ENCODE results near the gene DIPK1B.
"Not testable (repeated sequence)": the region's sequence is repeated elsewhere in the genome, so short reads cannot be mapped to it uniquely, and the experiment has no call there.

The DIPK1B gene

DNA sequence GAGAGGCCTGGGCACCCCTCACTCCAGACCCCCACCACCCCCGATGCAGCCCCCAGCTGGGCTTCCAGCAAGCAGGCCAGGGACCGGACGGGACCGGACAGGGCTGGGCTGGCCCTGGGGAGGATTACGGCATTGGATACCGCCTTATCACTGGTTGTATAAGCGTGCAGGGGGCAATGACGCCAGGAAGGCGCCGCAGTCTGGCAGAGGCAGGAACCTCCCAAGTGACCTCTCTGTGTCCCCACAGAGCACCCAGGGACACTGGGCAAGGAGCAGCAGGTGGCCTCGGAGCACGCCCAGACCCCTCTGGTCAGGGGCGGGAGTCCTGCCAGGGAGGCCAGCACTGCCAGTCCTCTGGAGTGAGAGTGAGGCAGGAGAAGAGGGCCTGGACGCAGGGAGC lies 52.7 kb downstream of the DIPK1B start:
- TF ChIP-seq ZIC2 (tag by site-specific recombination; IDR thresholded peaks at IDR 0.05) (peak; percentile 56), GLIS2 (tag by site-specific recombination; IDR thresholded peaks at IDR 0.05) (peak; percentile 11), GLIS1 (tag by site-specific recombination; IDR thresholded peaks at IDR 0.05) (peak; percentile 53), ZNF473 (tag by site-specific recombination; IDR thresholded peaks at IDR 0.05) (no peak), ZNF169 (tag by site-specific recombination; IDR thresholded peaks at IDR 0.05) (no peak)
- TF ChIP-seq, protein P1, sequence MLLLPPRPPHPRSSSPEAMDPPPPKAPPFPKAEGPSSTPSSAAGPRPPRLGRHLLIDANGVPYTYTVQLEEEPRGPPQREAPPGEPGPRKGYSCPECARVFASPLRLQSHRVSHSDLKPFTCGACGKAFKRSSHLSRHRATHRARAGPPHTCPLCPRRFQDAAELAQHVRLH (tag by site-specific recombination; IDR thresholded peaks at IDR 0.05), result no peak
- Histone ChIP-seq H3K4me1 (ENCODE audit: control insufficient read depth, insufficient read depth, low read length) (no peaks in the 10 kb centered on the region), H3K27ac (ENCODE audit: extremely low read depth, low read depth, low read length) (no peak overlapping the region), H3K36me3 (ENCODE audit: control insufficient read depth in 2 of 2, insufficient read depth in 1 of 2, low read length in 2 of 2) (no peaks in the 10 kb centered on the region), H3K9me3 (ENCODE audit: control insufficient read depth, insufficient read depth, low read depth, low read length) (no peaks in the 10 kb centered on the region), H3K4me3 (ENCODE audit: low read depth, low read length) (no peak overlapping the region)
- ChIA-PET CTCF (interaction anchor here (0.5 to 2.0 kb wide), 7 partner anchors 20 to 277 kb away, joined by 3 to 6 read pairs (median 4); partner anchors contain the start of gene AJM1), POLR2A (no interaction called here)

DNA sequence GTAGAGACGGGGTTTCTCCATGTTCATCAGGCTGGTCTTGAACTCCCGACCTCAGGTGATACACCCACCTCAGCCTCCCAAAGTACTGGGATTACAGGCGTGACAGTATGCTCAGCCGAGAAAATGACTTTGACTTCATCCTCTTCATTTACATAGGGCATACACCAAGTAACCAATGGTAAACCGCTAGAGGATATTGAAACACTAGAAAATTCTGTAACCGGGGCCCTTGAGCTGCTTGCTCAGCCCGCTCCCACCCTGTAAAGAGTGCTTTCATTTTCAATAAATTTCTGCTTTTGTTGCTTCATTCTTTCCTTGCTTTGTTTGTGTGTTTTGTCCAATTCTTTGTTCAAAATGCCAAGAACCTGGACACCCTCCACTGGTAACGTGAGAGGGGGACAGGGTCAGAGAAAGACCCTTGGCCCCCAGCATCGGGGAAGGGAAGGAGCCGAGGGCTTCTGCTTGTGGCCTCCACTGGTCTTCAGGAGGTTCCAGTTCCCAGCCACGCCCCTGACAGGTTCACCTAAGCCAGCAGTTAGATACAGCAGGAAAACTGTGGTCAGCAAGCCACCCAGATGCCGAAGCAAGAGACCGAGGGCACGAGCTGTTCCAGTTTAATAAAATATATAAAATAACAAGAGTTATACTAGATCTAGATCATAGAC lies 53.5 kb downstream of the DIPK1B start:
- CTCF ChIA-PET, result interaction anchor here (0.6 to 4.7 kb wide), 12 partner anchors 9 to 493 kb away, joined by 3 to 79 read pairs (median 4); partner anchors contain the start of gene LCN8
- not testable (repeated sequence) for H3K27ac ChIP-seq (ENCODE audit: extremely low read depth, low read depth, low read length)

DNA sequence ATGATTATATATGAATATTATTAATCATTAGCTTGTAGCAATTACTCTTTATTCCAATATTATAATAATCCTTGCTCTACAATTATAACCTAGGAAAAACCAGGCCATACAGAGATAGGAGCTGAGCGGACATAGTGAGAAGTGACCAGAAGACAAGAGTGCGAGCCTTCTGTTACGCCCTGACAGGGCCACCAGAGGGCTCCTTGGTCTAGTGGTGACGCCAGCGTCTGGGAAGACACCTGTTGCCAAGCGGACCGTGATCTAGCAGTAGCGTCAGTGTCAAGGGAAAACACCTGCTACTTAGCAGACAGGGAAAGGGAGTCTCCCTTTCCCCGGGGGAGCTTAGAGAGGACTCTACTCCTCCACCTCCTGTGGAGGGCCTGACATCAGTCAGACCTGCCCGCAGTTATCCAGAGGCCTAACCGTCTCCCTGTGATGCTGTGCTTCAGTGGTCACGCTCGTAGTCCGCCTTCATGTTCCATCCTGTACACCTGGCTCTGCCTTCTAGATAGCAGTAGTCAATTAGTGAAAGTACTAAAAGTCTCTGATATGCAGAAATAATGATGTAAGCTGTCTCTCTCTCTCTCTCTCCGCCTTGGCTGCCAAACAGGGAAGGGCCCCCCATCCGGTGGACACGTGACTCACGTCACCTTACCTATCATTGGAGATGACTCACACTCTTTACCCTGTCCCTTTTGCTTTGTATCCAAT lies 54.2 kb downstream of the DIPK1B start:
- not testable (repeated sequence) for H3K4me3 ChIP-seq (ENCODE audit: low read depth, low read length); H3K27ac ChIP-seq (ENCODE audit: extremely low read depth, low read depth, low read length)
- TF ChIP-seq, protein P2, sequence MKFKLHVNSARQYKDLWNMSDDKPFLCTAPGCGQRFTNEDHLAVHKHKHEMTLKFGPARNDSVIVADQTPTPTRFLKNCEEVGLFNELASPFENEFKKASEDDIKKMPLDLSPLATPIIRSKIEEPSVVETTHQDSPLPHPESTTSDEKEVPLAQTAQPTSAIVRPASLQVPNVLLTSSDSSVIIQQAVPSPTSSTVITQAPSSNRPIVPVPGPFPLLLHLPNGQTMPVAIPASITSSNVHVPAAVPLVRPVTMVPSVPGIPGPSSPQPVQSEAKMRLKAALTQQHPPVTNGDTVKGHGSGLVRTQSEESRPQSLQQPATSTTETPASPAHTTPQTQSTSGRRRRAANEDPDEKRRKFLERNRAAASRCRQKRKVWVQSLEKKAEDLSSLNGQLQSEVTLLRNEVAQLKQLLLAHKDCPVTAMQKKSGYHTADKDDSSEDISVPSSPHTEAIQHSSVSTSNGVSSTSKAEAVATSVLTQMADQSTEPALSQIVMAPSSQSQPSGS (tag by site-specific recombination; IDR thresholded peaks at IDR 0.05; ENCODE audit: low read depth), result peak; percentile 9; the same call in 1 of the 2 replicates
- TF ChIP-seq, protein P3, sequence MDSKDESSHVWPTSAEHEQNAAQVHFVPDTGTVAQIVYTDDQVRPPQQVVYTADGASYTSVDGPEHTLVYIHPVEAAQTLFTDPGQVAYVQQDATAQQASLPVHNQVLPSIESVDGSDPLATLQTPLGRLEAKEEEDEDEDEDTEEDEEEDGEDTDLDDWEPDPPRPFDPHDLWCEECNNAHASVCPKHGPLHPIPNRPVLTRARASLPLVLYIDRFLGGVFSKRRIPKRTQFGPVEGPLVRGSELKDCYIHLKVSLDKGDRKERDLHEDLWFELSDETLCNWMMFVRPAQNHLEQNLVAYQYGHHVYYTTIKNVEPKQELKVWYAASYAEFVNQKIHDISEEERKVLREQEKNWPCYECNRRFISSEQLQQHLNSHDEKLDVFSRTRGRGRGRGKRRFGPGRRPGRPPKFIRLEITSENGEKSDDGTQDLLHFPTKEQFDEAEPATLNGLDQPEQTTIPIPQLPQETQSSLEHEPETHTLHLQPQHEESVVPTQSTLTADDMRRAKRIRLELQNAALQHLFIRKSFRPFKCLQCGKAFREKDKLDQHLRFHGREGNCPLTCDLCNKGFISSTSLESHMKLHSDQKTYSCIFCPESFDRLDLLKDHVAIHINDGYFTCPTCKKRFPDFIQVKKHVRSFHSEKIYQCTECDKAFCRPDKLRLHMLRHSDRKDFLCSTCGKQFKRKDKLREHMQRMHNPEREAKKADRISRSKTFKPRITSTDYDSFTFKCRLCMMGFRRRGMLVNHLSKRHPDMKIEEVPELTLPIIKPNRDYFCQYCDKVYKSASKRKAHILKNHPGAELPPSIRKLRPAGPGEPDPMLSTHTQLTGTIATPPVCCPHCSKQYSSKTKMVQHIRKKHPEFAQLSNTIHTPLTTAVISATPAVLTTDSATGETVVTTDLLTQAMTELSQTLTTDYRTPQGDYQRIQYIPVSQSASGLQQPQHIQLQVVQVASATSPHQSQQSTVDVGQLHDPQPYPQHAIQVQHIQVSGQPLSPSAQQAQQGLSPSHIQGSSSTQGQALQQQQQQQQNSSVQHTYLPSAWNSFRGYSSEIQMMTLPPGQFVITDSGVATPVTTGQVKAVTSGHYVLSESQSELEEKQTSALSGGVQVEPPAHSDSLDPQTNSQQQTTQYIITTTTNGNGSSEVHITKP (tag by site-specific recombination; IDR thresholded peaks at IDR 0.05), result peak; percentile 57; the same call in 1 of the 2 replicates
- TF ChIP-seq, protein P4, sequence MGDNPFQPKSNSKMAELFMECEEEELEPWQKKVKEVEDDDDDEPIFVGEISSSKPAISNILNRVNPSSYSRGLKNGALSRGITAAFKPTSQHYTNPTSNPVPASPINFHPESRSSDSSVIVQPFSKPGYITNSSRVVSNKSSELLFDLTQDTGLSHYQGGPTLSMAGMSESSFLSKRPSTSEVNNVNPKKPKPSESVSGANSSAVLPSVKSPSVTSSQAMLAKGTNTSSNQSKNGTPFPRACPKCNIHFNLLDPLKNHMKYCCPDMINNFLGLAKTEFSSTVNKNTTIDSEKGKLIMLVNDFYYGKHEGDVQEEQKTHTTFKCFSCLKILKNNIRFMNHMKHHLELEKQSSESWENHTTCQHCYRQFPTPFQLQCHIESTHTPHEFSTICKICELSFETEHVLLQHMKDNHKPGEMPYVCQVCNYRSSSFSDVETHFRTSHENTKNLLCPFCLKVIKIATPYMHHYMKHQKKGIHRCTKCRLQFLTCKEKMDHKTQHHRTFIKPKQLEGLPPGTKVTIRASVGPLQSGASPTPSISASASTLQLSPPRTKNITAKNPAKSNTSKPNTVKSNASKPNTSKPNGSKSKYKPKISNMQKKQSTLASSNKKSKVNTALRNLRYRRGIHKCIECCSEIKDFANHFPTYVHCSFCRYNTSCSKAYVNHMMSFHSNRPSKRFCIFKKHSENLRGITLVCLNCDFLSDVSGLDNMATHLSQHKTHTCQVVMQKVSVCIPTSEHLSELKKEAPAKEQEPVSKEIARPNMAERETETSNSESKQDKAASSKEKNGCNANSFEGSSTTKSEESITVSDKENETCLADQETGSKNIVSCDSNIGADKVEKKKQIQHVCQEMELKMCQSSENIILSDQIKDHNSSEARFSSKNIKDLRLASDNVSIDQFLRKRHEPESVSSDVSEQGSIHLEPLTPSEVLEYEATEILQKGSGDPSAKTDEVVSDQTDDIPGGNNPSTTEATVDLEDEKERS (tag by site-specific recombination; IDR thresholded peaks at IDR 0.05), result peak; percentile 16; the same call in 1 of the 2 replicates
- TF ChIP-seq ZIC2 (tag by site-specific recombination; IDR thresholded peaks at IDR 0.05) (0 out of 2 replicates have a peak, but pooled peaks have one; percentile 8), ZNF600 (tag by site-specific recombination; IDR thresholded peaks at IDR 0.05) (peak; percentile 90), BCL11A (tag by site-specific recombination; IDR thresholded peaks at IDR 0.05; ENCODE audit: low read depth) (peak; percentile 27; the same call in 1 of the 2 replicates), ZFP69B (tag by site-specific recombination; IDR thresholded peaks at IDR 0.05) (peak; percentile 43; the same call in 1 of the 2 replicates)
- TF ChIP-seq, protein P5, sequence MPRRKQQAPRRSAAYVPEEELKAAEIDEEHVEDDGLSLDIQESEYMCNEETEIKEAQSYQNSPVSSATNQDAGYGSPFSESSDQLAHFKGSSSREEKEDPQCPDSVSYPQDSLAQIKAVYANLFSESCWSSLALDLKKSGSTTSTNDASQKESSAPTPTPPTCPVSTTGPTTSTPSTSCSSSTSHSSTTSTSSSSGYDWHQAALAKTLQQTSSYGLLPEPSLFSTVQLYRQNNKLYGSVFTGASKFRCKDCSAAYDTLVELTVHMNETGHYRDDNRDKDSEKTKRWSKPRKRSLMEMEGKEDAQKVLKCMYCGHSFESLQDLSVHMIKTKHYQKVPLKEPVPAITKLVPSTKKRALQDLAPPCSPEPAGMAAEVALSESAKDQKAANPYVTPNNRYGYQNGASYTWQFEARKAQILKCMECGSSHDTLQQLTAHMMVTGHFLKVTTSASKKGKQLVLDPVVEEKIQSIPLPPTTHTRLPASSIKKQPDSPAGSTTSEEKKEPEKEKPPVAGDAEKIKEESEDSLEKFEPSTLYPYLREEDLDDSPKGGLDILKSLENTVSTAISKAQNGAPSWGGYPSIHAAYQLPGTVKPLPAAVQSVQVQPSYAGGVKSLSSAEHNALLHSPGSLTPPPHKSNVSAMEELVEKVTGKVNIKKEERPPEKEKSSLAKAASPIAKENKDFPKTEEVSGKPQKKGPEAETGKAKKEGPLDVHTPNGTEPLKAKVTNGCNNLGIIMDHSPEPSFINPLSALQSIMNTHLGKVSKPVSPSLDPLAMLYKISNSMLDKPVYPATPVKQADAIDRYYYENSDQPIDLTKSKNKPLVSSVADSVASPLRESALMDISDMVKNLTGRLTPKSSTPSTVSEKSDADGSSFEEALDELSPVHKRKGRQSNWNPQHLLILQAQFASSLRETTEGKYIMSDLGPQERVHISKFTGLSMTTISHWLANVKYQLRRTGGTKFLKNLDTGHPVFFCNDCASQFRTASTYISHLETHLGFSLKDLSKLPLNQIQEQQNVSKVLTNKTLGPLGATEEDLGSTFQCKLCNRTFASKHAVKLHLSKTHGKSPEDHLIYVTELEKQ (tag by site-specific recombination; IDR thresholded peaks at IDR 0.05; ENCODE audit: borderline replicate concordance), result peak; percentile 65; the same call in 1 of the 2 replicates

More for the DNA sequence above, 53.5 kb downstream of the DIPK1B start:
- not testable (repeated sequence) for H3K4me3 ChIP-seq (ENCODE audit: low read depth, low read length); H3K4me1 ChIP-seq (ENCODE audit: control insufficient read depth, insufficient read depth, low read length); H3K9me3 ChIP-seq (ENCODE audit: control insufficient read depth, insufficient read depth, low read depth, low read length); H3K36me3 ChIP-seq (ENCODE audit: control insufficient read depth in 2 of 2, insufficient read depth in 1 of 2, low read length in 2 of 2)
- POLR2A ChIA-PET, result interaction anchor here (1.7 kb wide), 1 partner anchor 38 kb away, joined by 7 read pairs; no protein-coding TSS in a partner anchor

More for the DNA sequence above, 54.2 kb downstream of the DIPK1B start:
- H3K4me1 ChIP-seq (ENCODE audit: control insufficient read depth, insufficient read depth, low read length); H3K9me3 ChIP-seq (ENCODE audit: control insufficient read depth, insufficient read depth, low read depth, low read length); H3K36me3 ChIP-seq (ENCODE audit: control insufficient read depth in 2 of 2, insufficient read depth in 1 of 2, low read length in 2 of 2): not testable (repeated sequence)
- CTCF ChIA-PET, result interaction anchor here (0.6 to 4.7 kb wide), 21 partner anchors 9 to 754 kb away, joined by 3 to 79 read pairs (median 4); partner anchors contain the start of gene LCN8
- POLR2A ChIA-PET, result interaction anchor here (1.7 kb wide), 1 partner anchor 39 kb away, joined by 7 read pairs; no protein-coding TSS in a partner anchor

All from HEK293 (cell line).